Measurements from ENCODE around the gene CUL5.

Gene CUL5

GRCh38 chr11:108002476-108002875 is 6.2 kb upstream of the CUL5 start:
- DNase-seq (ENCODE audit: extremely low spot score) = no peak
- ChIA-PET POLR2A (no interaction called here), CTCF (no interaction called here)
- TF ChIP-seq FOXA1 (IDR thresholded peaks at IDR 0.05) (no peak), SP1 (IDR thresholded peaks at IDR 0.05) (no peak), ZNF384 (IDR thresholded peaks at IDR 0.05) (no peak), FOXM1 (IDR thresholded peaks at IDR 0.05; ENCODE audit: borderline replicate concordance) (no peak), HDGF (IDR thresholded peaks at IDR 0.05; ENCODE audit: borderline replicate concordance) (no peak), L3MBTL2 (conservative IDR thresholded peaks at IDR 0.05) (no peak), ARNT (IDR thresholded peaks at IDR 0.05) (no peak), PKNOX1 (IDR thresholded peaks at IDR 0.05) (no peak), NFRKB (IDR thresholded peaks at IDR 0.05) (no peak), LEF1 (IDR thresholded peaks at IDR 0.05; ENCODE audit: borderline replicate concordance) (no peak), TARDBP (IDR thresholded peaks at IDR 0.05) (no peak)

- no peak for TF ChIP-seq FOXA1 (IDR thresholded peaks at IDR 0.05)
- no peak for TF ChIP-seq ELF4 (IDR thresholded peaks at IDR 0.05)
- no peak for TF ChIP-seq SP1 (IDR thresholded peaks at IDR 0.05)
- TF ChIP-seq BHLHE40 (IDR thresholded peaks at IDR 0.05; ENCODE audit: borderline replicate concordance) = no peak
- no peak for TF ChIP-seq HDGF (IDR thresholded peaks at IDR 0.05; ENCODE audit: borderline replicate concordance)
- no peak for TF ChIP-seq FOXK2 (IDR thresholded peaks at IDR 0.05)
- no peak for TF ChIP-seq PKNOX1 (IDR thresholded peaks at IDR 0.05)
- no peak for TF ChIP-seq L3MBTL2 (conservative IDR thresholded peaks at IDR 0.05)
- TF ChIP-seq ARNT (IDR thresholded peaks at IDR 0.05) = no peak
- TF ChIP-seq LEF1 (IDR thresholded peaks at IDR 0.05; ENCODE audit: borderline replicate concordance) = no peak
- no peak for TF ChIP-seq NFRKB (IDR thresholded peaks at IDR 0.05)
- no peak for TF ChIP-seq SUZ12 (IDR thresholded peaks at IDR 0.05)
- TF ChIP-seq CTBP1 (IDR thresholded peaks at IDR 0.05; ENCODE audit: borderline replicate concordance) = no peak
- no peak for TF ChIP-seq ZNF384 (IDR thresholded peaks at IDR 0.05)
- TF ChIP-seq FOXM1 (IDR thresholded peaks at IDR 0.05; ENCODE audit: borderline replicate concordance) = no peak
- no peak for TF ChIP-seq TARDBP (IDR thresholded peaks at IDR 0.05)
- ChIA-PET POLR2A (interaction anchor here (0.6 kb wide), 1 partner anchor 55 kb away, joined by 5 read pairs; no protein-coding TSS in a partner anchor), CTCF (no interaction called here)
- no peak for DNase-seq (ENCODE audit: extremely low spot score)
Observed at GRCh38 chr11:108003623-108004022, 5.1 kb upstream of the CUL5 start.

DNA sequence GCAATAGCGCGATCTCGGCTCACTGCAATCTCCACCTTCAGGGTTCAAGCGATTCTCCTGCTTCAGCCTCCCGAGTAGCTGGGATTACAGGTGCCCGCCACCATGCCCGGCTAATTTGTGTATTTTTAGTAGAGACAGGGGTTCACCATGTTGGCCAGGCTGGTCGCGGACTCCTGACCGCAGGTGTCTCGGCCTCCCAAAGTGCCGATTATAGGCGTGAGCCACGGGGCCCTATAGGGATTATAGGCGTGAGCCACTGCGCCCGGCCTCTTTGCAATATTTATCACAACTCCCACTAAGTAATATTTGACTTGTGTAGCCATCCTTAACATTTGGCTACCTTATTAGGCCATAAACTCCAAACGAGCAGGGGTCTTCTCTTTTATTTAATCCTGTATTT is 879 bp upstream of the CUL5 start:
- ChIA-PET POLR2A (no interaction called here), CTCF (interaction anchor here (0.9 to 2.0 kb wide), 2 partner anchors 8 to 35 kb away, joined by 3 to 7 read pairs; no protein-coding TSS in a partner anchor)
- TF ChIP-seq FOXA1 (IDR thresholded peaks at IDR 0.05) (no peak), SP1 (IDR thresholded peaks at IDR 0.05) (no peak), BHLHE40 (IDR thresholded peaks at IDR 0.05; ENCODE audit: borderline replicate concordance) (no peak), LEF1 (IDR thresholded peaks at IDR 0.05; ENCODE audit: borderline replicate concordance) (no peak), NFRKB (IDR thresholded peaks at IDR 0.05) (no peak), PKNOX1 (IDR thresholded peaks at IDR 0.05) (no peak), FOXM1 (IDR thresholded peaks at IDR 0.05; ENCODE audit: borderline replicate concordance) (no peak), ZNF384 (IDR thresholded peaks at IDR 0.05) (no peak)
- no peak for DNase-seq (ENCODE audit: extremely low spot score)

DNA sequence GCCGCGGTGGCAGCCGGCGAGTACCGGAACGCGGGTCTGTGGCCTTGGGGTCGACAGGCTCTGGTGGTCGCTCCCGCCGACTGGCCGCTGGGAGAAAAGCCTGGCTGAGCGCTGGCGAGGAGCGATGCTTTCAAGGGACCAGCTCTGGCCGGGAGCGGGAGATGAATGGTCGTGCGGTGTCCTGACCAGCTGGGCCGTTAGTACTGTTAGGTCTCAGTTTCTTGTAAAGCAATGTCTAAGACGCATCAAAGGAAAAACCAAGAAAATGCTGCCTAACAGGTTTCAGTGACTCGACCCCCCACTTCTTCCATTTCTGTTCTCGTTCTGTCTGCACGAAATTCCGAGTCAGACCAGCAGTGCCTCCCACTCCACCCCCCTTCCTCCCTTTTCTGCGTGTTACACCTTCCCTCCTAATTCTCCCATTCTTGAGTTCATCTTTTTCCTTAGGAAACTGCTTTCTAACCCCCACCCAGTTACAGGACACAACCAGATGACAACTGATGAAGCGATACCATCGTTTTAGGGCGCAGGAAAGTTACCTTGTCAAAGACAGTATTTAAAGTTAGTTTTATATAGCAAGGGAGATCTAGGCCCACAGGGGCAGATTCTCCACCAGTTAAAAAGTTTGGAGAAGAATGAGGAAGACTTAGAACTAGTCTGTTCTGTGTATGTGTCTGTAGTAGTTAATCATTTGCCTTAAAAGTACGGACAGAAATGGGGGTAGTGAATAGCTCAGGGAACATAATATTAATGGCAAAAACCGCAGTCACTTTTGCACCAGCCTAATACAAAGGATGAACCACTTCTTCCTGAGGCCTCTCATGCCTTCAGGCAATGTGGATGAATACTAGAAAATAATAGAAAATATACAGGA is 1.0 kb downstream of the CUL5 start:
- CTCF ChIA-PET = interaction anchor here (1.0 to 2.0 kb wide), 4 partner anchors 9 to 37 kb away, joined by 6 to 8 read pairs (median 7); no protein-coding TSS in a partner anchor
- POLR2A ChIA-PET = interaction anchor here (0.9 to 1.9 kb wide), 9 partner anchors 9 to 334 kb away, joined by 3 to 13 read pairs (median 5); no protein-coding TSS in a partner anchor
- DNase-seq (ENCODE audit: extremely low spot score) = no peak
- TF ChIP-seq HDGF (IDR thresholded peaks at IDR 0.05; ENCODE audit: borderline replicate concordance) (no peak), ELF4 (IDR thresholded peaks at IDR 0.05) (peak; percentile 24; the same call in 1 of the 2 replicates), TARDBP (IDR thresholded peaks at IDR 0.05) (no peak)

- no peak for TF ChIP-seq TARDBP (IDR thresholded peaks at IDR 0.05)
- TF ChIP-seq FOXM1 (IDR thresholded peaks at IDR 0.05; ENCODE audit: borderline replicate concordance) = no peak
- no peak for TF ChIP-seq L3MBTL2 (conservative IDR thresholded peaks at IDR 0.05)
- no peak for TF ChIP-seq NFRKB (IDR thresholded peaks at IDR 0.05)
- no peak for TF ChIP-seq ARNT (IDR thresholded peaks at IDR 0.05)
- no peak for TF ChIP-seq SP1 (IDR thresholded peaks at IDR 0.05)
- no peak for TF ChIP-seq PKNOX1 (IDR thresholded peaks at IDR 0.05)
- TF ChIP-seq BHLHE40 (IDR thresholded peaks at IDR 0.05; ENCODE audit: borderline replicate concordance) = no peak
- no peak for TF ChIP-seq HDGF (IDR thresholded peaks at IDR 0.05; ENCODE audit: borderline replicate concordance)
- TF ChIP-seq FOXA1 (IDR thresholded peaks at IDR 0.05) = no peak
- no peak for TF ChIP-seq ELF4 (IDR thresholded peaks at IDR 0.05)
- no peak for TF ChIP-seq SUZ12 (IDR thresholded peaks at IDR 0.05)
- TF ChIP-seq ZNF384 (IDR thresholded peaks at IDR 0.05) = no peak
- TF ChIP-seq LEF1 (IDR thresholded peaks at IDR 0.05; ENCODE audit: borderline replicate concordance) = no peak
- TF ChIP-seq CTBP1 (IDR thresholded peaks at IDR 0.05; ENCODE audit: borderline replicate concordance) = no peak
- TF ChIP-seq FOXK2 (IDR thresholded peaks at IDR 0.05) = no peak
- ChIA-PET CTCF (interaction anchor here (1.5 kb wide), 1 partner anchor 15 kb away, joined by 4 read pairs; no protein-coding TSS in a partner anchor), POLR2A (no interaction called here)
Observed at GRCh38 chr11:108012139-108012725, 3.5 kb downstream of the CUL5 start.

More at GRCh38 chr11:108012139-108012725, 3.5 kb downstream of the CUL5 start:
- no peak for DNase-seq (ENCODE audit: extremely low spot score)

All from HEK293T (cell line).